HEK293 (cell line): ENCODE results near the gene PLEKHA3.

Experiments
- GLIS1 ChIP-seq: fragments of 450-650 bp; formaldehyde crosslinking; IDR thresholded peaks from 2 replicates; pipeline ENCODE4 v1.5.1; 2016; ENCODE audit warnings: missing biosample characterization, missing genetic modification characterization
- ZBTB20 ChIP-seq: fragments of 450-650 bp; formaldehyde crosslinking; IDR thresholded peaks from 2 replicates; pipeline ENCODE4 v1.5.1; 2016; ENCODE audit warnings: missing biosample characterization, missing genetic modification characterization
- ZBTB21 ChIP-seq: fragments of 450-650 bp; formaldehyde crosslinking; IDR thresholded peaks from 2 replicates; pipeline ENCODE4 v1.5.1; 2017; ENCODE audit warnings: missing biosample characterization, missing genetic modification characterization
- ZFP3 ChIP-seq: fragments of 450-650 bp; formaldehyde crosslinking; IDR thresholded peaks from 2 replicates; pipeline ENCODE4 v1.5.1; 2016; ENCODE audit warnings: low read depth, missing biosample characterization, missing genetic modification characterization
- TF ChIP-seq, protein P1 (sequence below): fragments of 450-650 bp; formaldehyde crosslinking; IDR thresholded peaks from 2 replicates; pipeline ENCODE4 v1.5.1; 2016; ENCODE audit warnings: missing biosample characterization, missing genetic modification characterization

DNA sequence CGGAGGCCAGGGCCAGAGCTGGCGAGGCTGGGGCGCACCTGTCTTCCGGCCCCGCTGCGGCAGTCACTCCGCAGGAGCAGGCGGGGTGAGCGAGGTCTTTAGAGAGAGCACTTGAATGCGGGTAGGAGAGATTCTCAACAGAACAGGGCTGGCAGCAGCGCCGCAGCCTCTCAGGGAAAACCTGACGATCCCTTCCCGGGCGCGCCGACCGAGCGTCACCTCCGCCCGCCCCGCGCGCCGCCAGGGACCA, 29.8 kb upstream of the PLEKHA3 start:
- TF ChIP-seq, protein P1, sequence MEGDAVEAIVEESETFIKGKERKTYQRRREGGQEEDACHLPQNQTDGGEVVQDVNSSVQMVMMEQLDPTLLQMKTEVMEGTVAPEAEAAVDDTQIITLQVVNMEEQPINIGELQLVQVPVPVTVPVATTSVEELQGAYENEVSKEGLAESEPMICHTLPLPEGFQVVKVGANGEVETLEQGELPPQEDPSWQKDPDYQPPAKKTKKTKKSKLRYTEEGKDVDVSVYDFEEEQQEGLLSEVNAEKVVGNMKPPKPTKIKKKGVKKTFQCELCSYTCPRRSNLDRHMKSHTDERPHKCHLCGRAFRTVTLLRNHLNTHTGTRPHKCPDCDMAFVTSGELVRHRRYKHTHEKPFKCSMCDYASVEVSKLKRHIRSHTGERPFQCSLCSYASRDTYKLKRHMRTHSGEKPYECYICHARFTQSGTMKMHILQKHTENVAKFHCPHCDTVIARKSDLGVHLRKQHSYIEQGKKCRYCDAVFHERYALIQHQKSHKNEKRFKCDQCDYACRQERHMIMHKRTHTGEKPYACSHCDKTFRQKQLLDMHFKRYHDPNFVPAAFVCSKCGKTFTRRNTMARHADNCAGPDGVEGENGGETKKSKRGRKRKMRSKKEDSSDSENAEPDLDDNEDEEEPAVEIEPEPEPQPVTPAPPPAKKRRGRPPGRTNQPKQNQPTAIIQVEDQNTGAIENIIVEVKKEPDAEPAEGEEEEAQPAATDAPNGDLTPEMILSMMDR (tag by site-specific recombination), result no peak
- TF ChIP-seq ZFP3 (tag by site-specific recombination) (no peak), ZBTB21 (tag by site-specific recombination) (no peak), GLIS1 (no peak), ZBTB20 (tag by site-specific recombination) (no peak)
